HG02610 (cell line): ENCODE data around the gene TBC1D32.
"Not testable (repeated sequence)": the region's sequence is repeated elsewhere in the genome, so short reads cannot be mapped to it uniquely, and the experiment has no call there.

ENCODE experiments used
- ATAC-seq: cut with Tn5 transposase; IDR thresholded peaks from one replicate; pipeline ENCODE4 v1.9.1; 2021; ENCODE audit warnings: mild to moderate bottlenecking, moderate library complexity; ENCODE audit not compliant: unreplicated experiment

TBC1D32 gene

DNA sequence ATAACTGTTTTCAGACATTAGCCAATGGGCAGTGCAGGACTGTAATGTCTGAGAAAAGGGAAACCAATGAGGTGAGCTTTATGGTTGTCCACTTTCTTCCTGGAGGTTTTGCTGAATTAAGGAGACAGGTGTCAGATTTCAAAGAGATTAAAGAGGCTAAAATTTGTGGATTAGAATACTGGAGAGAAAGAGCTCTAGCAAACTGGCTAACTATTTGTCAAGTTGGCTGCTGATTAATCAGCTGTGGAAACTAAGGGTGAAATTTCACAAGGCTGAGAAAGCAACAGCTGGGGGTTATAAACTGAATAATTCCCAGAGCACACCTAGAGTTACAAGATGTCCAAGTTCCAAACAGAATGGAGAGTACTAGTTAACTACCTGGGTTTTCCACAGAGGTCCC is 198.9 kb downstream of the TBC1D32 start:
- no peak for ATAC-seq

DNA sequence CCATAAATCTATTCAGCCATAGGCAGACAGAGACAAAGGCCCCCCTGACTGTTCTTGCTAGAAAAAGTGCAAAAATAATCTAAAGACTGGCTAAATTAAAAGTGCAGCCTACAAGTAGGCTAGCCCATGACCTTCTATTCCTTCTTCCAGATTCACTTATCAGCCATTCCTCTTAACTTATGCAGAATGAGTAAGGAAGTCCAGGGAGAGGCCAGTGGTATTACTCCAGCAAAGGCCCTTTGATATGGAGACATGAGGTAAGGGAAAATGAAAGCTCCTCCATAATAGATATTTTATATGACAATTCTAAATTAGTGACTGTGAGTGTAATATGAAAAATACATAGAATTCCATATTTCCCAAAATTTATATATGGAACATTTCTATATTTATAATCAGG is 199.4 kb downstream of the TBC1D32 start:
- ATAC-seq: no peak

DNA sequence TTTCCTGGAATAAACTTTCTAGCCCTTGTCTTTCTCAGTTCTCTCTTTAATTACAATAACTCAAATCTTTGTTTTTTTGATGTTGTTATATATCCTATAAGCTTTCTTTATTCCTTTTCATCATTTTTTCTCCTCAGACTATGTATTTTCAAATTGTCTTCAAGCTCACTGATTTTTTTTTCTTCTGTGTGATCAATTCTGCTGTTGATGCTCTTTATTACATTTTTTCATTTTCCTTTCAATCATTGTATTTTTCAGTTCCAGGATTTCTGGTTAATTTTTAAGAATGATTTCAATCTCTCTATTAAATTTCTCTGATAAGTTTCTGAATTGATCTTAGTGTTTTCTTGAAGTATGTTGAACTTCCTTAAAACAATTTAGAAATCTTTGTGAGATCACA is 209.7 kb downstream of the TBC1D32 start:
- ATAC-seq: no peak

DNA sequence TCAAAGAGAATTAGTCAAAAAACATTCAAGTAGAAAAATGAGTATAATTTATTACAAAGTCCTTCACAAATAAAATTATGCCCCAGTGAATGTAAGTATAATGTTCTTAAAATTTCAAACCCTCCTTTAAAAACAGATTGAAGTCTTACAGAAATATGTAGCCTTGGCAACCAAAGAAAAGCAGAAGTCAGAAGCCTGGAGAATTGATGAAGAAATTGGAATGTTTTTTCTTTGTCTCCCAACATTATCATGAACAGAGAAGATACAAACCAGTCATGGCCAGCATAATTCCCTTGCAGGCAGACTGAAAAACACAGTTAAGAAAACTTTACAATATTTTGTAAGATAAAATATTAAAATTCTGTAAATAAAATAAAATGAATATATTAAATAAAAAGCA is 221.9 kb downstream of the TBC1D32 start:
- no peak for ATAC-seq

DNA sequence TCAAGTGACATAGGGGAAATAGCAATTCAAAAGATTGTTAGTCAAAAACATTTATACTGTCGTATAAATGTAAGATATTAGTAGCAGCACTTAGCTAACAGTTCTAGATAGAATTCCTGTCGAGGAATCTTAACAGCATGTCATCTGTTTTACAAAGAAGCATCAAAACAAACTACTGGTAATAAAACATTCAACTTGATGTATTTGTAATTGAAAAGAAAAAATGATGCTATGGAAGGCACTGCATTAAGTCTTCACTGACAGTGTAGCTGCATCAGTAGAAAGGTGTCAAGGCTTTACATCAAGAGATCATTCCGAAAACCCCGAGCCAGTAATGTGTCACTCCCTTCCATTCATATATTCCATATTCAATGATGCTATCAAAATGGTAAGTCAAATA is 223.5 kb downstream of the TBC1D32 start:
- ATAC-seq: no peak

DNA sequence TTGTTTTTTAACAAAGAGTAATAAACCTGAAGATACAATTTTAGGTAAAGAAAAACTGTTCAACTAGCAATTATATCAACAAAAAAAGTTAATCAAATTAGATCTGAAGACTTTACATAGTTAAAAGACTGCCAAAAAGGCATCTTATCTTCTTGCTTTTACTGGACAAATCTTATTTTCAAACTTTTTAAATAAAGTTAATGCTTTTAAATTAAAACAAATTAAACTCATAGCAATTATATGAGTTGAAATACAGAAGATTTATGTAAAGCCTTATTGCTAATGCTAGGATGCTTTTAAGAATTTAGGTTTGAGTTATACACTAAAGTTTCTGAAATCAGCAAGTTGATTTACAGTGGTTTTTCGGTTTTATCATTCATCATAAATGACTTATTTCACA is 227.3 kb downstream of the TBC1D32 start:
- ATAC-seq: no peak

DNA sequence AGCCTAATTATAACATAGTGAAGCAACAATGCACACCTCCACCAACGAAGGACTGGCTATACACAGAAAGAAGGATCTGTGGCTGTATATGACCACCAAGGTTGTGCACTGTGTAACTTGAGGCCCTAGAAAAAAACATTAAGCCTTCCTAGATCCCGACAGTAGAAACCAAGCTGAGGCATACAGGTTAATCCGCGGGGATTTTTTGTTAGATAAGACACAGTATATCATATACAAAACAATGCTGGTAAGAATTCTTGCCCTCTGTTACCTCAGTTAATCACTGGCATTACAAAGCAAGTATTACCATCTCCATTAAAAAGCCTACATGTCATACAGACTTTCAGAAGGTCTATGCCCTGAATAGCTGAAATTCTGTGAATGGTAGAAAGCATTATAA is 228.8 kb downstream of the TBC1D32 start:
- no peak for ATAC-seq

DNA sequence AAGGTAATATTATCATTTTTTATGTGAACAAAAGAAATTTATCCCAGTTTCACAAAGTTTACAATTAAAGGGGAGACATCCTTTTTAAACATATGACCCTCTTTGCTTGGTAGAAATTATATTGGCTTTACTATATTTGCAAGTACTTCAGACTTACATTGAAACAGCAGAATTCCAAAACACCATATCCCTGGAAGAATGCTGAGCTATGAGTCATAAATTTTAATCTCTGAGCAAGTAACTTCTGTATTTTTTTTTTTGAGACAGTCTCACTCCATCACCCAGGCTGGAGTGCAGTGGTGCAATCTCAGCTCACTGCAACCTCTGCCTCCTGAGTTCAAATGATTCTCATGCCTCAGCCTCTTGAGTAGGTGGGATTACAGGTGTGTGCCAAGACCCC is 240.4 kb downstream of the TBC1D32 start:
- no peak for ATAC-seq

DNA sequence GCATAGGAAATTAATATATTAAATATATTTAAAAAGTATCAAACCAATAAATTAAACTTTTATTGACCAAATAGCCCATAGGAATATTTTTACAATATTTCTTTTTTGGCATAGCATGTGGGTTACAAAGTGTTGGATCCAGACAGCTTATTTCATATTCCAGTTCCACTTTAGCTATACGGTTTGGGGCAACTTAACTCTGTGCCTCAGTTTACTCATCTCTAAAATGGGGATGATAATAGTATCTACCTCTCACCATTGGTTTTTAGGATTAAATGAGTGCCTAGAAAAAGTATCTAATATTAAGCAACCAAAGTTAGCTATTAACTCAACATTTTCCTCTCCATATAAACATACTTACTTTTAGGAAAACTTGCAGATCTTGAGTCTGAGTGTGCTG is 243.8 kb downstream of the TBC1D32 start:
- ATAC-seq: no peak

DNA sequence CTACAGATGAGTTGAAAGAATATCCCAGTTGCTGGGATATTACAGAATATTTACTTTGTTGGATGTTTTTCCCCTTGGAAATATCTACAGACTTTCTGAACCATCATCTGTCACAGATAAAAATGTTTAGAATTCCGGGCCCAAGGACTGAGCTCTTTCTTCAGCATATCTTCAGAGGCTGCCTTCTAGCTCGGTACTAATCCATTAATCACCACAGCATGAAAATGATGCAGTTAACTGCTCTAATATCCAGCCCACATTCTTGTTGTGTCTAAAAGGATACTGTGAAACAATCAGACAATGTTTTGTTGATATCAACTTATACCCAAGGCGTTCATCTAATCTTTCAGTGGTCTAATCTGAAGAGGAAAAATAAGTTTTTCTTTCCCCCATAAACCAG is 247.4 kb downstream of the TBC1D32 start:
- ATAC-seq: no peak

DNA sequence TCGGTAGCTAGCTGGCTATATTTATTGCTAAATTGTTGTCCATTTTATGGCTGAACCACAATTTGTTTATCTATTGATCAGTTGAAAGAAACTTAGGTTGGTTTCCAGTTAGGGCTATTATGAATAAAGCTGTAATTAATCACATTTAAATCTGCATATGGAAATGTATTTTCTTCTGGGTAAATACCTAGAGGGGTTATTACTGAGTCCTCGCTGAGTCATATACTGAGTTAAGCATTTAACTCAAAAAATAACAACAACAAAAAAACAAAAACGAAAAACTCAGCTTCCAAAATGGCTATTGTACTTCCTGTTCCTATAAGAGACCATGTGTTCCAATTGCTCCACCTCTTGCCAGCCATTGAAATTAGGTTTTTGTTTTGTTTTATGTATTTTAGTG is 258.2 kb downstream of the TBC1D32 start:
- ATAC-seq: no peak

DNA sequence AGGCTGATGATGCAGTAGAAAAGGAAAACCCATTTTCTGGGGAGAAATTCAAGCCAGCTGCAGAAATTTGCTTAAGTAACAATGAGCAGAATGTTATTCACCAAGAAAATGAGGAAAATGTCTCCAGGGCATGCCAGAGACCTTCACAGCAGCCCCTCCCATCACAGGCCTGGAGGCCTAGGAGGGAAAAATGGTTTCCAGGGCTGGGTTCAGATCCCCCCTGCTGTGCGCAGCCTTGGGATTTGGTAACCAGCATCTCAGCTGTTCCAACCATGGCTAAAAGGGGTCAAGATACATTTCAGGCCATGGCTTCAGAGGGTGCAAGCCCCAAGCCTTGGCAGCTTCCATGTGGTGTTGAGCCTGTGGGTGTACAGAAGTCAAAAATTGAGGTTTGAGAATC is 265.5 kb downstream of the TBC1D32 start:
- ATAC-seq: not testable (repeated sequence)

DNA sequence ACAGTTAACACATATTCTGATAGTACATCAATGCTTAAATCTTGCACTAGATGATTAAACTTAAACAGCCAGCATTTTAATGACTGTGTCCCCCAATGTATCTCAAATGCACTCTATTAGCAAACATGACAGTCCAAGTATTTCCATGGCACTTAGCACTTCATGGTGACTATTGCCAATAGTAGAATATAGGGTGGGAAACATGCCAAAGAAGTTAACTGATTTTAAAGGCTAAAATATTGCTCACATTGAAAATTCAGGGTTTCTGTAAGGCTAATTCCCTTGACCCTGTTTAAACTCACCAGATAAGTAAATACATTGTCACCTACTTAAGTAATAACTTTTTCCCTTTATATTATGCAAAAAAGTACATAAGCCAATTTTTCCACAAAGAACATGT is 266.9 kb downstream of the TBC1D32 start:
- no peak for ATAC-seq

DNA sequence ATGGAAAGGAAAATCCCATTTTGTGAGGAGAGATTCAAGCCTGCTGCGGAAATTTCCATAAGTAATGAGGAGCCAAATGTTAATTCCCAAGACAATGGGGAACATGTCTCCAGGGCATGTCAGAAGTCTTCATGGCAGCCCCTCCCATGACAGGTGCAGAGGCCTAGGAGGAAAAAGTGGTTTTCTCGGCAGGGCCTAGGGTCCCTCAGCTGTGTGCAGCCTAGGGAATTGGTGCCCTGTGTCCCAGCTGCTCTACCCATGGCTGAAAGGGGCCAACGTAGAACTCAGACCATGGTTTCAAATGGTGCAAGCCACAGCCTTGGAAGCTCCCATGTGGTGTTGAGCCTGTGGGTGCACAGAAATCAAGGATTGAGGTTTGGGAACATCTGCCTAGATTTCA is 269.9 kb downstream of the TBC1D32 start:
- no peak for ATAC-seq

DNA sequence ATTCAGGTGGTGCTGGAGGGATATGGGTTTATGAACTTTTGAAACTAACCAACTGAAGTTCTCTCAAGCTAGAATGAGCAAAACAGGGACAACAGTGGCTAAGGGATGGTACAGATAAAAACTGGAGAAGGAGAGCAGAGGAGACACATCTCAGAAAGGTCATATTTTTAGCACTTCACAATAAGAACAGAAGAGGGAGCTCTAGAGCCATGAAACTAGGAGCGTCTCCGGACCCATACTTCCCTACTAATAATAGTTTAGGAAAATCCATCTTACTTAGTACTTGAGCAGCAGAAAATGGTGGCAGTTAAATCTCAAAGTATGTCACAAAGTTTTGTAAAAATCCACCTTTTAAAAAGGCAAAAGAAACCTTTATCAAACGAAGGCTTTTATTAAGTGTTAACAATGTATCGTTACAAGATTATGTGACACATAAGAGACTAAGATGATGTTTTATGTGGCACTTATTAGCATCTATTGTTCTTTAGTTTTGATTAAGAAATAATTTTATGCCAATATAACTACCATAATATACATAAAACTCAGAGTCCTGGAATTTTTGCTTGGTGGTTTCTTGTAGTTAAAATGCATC is 278.6 kb downstream of the TBC1D32 start:
- peak; percentile 72 for ATAC-seq

DNA sequence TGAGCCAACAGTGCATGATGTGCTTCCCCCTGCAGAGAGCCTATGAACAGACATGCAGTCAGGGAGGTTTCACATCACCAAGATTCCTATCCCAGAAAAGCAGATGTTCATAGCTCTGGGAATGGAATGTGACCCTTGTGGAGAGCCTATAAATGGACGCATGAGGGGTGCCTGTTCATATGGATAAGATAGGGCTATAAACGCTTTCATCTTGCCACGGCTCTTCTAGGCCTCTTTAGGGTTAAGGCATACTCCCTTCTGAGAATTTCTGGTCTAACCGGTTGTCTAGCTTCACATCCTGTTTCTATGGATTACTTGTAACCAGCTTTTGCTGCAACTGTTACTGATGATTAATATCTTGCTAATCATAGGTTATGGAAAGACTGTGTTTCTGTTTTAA is 285.7 kb downstream of the TBC1D32 start:
- not testable (repeated sequence) for ATAC-seq

DNA sequence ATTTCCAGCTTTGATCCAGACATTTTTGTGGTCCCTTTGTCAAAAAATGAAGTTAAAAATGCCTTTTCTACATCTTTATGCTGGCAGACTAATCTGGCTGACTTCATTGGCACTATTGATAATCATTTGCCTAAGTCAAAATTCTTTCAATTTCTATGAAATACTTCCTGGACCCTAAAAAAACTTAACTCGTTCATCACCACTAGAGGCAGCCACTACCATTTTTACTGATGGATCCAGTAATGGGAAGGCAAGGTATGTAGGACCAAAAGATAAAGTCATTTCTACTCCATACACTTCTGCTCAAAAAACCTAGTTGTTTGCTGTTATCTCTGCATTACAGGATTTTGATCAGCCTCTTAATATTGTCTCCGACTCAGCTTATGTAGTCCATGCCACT is 289.4 kb downstream of the TBC1D32 start:
- ATAC-seq: not testable (repeated sequence)

DNA sequence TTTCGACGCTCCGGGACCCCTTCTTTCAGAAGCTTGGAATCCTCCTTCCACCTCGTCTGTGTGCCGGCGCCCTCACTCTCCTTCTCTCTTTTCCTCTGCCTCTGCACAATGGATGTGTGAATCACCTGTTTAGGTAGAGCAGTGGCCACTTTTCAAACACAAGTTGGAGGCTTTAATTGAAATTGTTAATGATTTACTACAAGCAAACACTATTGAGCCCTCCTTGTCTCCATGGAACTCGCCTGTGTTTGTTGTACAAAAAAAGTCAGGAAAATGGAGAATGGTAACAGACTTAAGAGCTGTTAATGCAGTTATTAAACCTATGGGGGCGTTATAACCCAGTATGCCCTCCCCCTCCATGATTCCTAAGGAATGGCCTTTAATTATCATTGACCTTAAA is 290.6 kb downstream of the TBC1D32 start:
- ATAC-seq: not testable (repeated sequence)

DNA sequence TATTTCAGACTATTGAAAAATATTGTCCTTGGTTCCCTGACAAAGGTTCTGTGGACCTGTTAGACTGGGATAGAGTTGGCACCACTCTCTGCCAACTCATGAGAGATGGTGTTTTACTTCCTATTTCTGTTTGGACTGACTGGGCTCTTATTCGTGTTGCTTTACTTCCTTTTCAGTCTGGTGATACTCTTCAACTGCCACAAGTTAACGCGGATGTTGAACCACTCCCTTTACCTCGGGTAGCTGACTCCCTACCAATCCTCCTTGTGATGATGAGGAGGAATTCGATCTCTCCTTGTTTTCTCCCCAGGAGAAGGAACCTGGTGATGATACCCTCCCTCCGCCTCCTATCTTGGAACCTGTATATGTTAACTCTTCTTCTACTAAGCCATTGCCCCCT is 291.1 kb downstream of the TBC1D32 start:
- not testable (repeated sequence) for ATAC-seq

DNA sequence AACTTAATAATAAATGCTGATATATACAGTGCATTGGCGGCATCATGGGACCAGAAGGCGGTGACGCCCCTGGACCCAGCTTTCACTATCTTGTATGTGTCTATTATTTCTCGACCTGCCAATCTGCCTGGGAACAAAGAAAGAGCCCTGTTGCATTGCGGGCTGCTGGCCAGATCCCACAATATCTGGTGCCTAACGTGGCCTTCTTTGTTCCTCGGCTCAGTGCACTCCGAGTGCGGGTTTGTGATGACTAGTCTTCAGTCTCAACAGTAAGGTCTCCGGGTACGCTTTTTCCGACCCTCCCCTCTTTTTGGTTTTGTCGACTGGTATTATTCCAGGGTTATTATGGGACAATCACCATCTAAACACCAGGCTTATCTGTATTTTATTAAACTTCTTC is 291.5 kb downstream of the TBC1D32 start:
- no peak for ATAC-seq

DNA sequence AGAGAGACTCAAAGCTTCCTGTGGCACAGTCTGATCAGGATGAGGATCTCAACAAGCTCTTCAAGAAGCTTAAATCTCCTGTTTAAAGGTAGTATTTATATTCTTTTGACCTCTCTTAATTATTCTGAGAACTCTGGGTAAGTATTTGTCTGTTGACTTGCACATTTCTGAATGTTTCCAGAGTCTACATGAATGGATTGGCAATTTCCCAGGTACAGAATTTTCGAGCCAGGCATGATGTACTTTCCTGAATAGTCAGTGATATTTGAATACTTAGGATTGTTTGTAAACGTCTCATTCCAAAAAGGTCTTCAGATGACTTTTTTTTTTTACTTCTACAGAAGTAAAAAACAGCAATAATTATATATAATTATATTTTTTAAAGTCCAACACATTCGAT is 293.4 kb downstream of the TBC1D32 start:
- no peak for ATAC-seq

DNA sequence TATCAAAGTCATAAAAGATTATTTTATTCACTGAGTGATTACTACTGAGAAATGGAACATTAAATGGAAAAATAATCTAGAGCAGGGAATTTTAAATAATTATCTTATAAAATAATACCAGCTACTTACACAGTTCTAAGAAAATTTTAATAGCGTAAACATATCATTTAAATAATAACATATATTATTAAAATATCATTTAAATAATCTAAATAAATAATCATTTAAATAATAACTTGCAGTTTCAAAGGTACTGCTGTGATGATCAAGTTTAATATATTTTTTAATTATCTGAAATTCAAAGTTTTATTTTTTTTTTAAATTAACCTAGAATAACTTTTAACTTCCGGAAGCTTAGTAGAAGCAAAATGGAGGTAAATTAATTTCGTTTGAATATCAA is 301.2 kb downstream of the TBC1D32 start:
- no peak for ATAC-seq

DNA sequence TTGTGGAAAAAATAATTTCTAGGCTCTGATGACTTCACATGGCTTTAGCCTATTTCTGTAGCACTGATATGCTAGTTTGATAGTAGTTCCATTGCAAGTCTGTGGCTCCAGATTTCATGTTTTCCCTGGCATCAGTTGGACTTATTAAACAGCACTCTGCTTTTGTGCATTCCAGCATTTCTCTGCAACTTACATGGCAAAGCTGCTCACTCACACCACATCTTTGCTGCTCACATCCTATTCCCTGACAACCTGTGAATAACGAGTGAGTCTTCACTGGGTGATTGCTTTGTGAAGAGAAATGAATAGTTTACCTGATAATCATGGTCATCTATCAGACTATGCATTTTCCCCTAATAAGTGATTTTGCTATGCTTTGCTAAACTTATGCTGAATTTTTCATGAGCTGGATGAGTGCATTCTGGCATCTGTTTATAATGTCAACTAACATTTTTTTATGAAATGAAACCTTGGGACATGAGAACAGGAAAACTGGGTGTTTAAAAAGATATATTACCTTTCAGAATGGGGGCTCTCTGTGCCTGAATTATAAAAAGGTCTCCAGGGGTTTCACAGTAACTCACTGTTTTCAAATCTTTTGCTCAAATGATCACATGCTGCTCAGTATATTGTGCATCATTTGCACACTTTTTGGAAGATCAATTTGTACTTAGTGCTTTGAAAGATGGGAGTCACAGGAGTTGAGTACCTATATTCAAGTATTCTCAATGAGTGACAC is 301.8 kb downstream of the TBC1D32 start:
- no peak for ATAC-seq
